NCI-H2081 (cell line): ENCODE measurements around the gene ENOX1.
"Not testable (repeated sequence)": the region's sequence is repeated elsewhere in the genome, so short reads cannot be mapped to it uniquely, and the experiment has no call there.

Source experiments
- DNase-seq, 2 experiments: peaks; one replicate each; lab custom pipeline; 2025; lab: John Stamatoyannopoulos, UW

Gene ENOX1

GRCh38 chr13:43431290-43431716 lies 355.5 kb downstream of the ENOX1 start:
- DNase-seq, result no peak

- DNase-seq, result no peak
These were observed 358.1 kb downstream of the ENOX1 start for GRCh38 chr13:43428545-43429296.

- DNase-seq, result no peak
These were observed 360.4 kb downstream of the ENOX1 start for GRCh38 chr13:43426355-43426754.

- no peak for DNase-seq
These were observed 361.5 kb downstream of the ENOX1 start for GRCh38 chr13:43425234-43425633.

DNA sequence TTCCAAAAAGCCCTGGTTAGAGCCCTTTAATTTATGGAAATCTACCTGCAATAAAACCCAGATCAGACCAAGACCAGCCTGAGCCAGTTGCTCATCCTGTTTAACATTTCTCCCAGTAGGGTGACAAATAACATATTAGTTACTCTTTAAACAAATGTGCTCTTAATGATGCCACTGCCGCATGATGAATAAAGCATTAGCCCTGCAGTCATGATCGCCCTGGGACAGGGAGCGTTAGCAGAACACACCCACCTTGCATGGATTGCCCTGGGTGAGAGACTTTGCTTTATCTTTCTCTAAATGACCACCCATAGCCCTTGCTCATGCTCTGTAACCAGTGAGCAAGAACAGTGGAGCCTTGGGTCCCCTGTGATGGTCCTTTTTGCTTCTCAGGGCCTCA lies 362.4 kb downstream of the ENOX1 start:
- peak; percentile 20 to 36 for DNase-seq

GRCh38 chr13:43422116-43422515 lies 364.7 kb downstream of the ENOX1 start:
- DNase-seq, result no peak

DNA sequence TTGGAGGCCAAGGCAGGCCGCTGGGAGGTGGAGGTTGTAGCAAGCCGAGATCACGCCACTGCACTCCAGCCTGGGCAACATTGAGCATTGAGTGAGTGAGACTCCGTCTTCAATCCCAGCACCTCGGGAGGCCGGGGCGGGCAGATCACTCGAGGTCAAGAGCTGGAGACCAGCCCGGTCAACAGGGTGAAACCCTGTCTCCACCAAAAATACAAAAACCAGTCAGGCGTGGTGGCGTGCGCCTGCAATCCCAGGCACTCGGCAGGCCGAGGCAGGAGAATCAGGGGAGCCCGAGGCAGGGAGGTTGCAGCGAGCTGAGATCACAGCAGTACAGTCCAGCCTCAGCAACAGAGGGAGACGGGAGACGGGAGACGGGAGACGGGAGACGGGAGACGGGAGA lies 369.9 kb downstream of the ENOX1 start:
- DNase-seq, result not testable (repeated sequence)

DNA sequence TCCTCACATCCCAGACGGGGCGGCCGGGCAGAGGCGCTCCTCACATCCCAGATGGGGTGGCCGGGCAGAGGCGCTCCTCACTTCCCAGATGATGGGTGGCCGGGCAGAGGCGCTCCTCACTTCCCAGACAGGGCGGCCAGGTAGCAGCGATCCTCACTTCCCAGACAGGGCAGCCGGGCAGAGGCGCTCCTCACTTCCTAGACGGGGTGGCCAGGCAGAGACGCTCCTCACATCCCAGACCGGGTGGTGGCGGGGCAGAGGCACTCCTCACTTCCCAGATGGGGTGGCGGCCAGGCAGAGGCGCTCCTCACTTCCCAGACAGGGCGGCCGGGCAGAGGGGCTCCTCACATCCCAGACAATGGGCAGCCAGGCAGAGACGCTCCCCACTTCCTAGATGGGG lies 370.4 kb downstream of the ENOX1 start:
- not testable (repeated sequence) for DNase-seq

DNA sequence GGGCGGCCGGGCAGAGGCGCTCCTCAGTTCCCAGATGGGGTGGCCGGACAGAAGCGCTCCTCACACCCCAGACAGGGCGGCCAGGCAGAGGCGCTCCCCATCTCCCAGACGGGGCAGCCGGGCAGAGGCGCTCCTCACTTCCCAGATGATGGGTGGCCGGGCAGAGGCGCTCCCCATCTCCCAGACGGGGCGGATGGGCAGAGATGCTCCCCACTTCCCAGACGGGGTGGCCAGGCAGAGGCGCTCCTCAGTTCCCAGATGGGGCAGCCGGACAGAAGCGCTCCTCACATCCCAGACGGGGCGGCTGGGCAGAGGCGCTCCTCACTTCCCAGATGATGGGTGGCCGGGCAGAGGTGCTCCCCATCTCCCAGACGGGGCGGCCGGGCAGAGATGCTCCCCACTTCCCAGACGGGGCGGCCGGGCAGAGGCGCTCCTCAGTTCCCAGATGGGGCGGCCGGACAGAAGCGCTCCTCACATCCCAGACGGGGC lies 370.8 kb downstream of the ENOX1 start:
- DNase-seq, result not testable (repeated sequence)

DNA sequence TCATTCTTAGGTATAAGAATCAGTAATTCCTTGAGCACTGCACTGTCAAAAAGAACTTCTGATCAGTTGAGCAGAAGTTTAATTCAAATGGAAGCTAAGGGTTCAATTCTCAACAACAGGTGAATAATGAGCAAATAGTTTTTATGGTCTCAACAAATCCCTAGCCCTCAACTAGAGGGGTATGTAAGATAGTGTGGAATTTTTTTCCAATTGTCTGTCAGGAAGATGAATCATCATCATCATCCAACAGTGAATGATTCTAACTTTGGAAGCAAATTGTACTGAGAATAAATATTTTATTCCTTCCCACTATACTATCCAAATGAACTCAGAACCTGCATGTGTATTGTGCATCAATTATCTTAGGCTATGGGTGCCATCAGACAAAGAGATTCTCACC lies 372.7 kb downstream of the ENOX1 start:
- no peak for DNase-seq

- DNase-seq, result peak; percentile 3 to 57
These were observed 375.0 kb downstream of the ENOX1 start for GRCh38 chr13:43411741-43412140.

GRCh38 chr13:43411211-43411610 lies 375.6 kb downstream of the ENOX1 start:
- no peak for DNase-seq

DNA sequence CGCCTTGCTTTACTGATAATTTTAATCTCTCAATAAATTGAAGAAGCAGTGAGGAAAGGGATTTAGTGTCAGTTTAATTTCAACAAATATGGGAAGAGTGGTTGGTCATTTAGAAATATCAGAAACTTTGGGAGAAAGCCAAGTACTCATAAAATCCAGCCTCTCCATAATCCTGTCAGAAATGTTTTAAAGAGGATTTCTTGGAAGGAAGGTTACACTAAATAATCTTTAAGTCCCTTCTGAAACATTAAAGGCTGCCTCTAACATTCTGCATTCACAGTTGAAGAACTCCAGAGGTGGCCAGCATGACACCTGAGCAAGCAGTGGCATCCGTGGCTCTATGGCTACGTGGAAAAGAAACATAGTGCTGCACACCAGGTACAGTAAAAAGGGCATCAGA lies 378.5 kb downstream of the ENOX1 start:
- DNase-seq, result no peak

- no peak for DNase-seq
These were observed 379.7 kb downstream of the ENOX1 start for GRCh38 chr13:43407023-43407581.

GRCh38 chr13:43405457-43405856 lies 381.3 kb downstream of the ENOX1 start:
- no peak for DNase-seq

- no peak for DNase-seq
These were observed 384.4 kb downstream of the ENOX1 start for GRCh38 chr13:43402380-43402779.

GRCh38 chr13:43401361-43401760 lies 385.4 kb downstream of the ENOX1 start:
- DNase-seq, result no peak

DNA sequence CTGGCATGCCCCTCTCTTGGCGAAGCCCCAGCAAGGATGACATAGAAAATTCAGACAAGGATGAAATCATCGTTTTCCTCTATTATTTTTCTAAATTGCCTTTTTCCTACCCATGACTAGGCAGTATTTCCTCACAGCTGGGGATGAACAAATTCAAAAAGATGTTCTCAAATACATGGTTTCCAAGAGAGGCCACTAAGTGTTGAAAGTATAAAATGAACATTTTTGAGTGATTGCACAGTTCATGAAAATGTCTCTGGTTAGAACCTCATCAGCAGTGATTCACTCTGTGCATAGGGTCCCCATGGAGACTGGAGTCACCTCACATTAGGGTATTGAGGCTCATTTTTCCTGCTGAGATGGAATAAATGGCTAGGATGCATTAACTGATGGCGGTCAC lies 389.7 kb downstream of the ENOX1 start:
- DNase-seq, result no peak

- no peak for DNase-seq
These were observed 395.7 kb downstream of the ENOX1 start for GRCh38 chr13:43391036-43391435.

DNA sequence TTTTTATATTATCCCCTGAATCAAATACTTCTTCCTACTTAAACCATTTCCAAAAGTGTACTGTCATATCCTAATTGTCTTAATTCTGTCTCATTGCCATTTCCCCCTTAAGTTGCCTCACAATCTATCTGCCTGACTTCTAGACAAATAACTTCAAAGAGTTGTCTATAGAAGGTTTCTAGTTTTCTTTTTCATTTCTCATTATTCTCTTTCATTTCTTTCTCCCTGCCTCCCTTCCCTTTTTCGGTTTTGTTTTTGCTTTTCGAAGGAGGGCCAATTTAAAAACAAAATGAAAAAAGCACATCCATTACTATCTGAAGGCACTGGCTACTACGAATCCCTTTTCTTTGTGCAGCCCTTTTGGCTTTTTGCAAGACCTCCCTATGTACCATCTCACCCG lies 396.2 kb downstream of the ENOX1 start:
- no peak for DNase-seq

- DNase-seq, result no peak
These were observed 396.8 kb downstream of the ENOX1 start for GRCh38 chr13:43389983-43390382.

DNA sequence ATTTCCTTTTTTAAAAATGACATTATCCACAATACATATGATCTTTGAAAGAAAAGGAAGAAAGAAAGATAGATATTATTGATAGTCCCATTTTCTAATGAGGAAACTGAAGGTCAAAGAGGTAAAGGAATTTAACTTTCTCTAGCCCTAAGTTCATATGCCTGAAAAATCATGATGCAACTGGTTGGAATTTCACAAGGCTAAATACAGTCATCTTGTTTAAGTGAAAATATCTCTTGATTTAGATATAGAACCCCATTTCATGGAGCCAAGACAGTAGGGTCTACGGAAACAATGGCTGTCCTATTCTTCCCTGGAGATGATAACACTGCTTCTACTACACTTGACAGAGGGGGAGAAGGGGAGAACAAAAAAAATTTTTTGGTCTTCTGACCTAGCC lies 397.2 kb downstream of the ENOX1 start:
- no peak for DNase-seq

- DNase-seq, result peak in 1 of 2 experiments; percentile 41
These were observed 398.3 kb downstream of the ENOX1 start for GRCh38 chr13:43388282-43389034.
